H1 (cell line): Measurements from ENCODE around the gene CACNA1D.

Source experiments
- CTCF ChIP-seq, 3 experiments: IDR thresholded peaks; 1 replicate in 2 of 3; 2 replicates in 1 of 3; pipeline versions ENCODE4 v1.5.1 to v1.6.1; 2011; ENCODE audit warnings: low read length in 3 of 3, mild to moderate bottlenecking in 3 of 3, inconsistent platforms in 2 of 3, low read depth in 1 of 3, moderate library complexity in 1 of 3; ENCODE audit not compliant: insufficient read depth in 1 of 3; ENCODE audit errors: control extremely low read depth in 1 of 3
- EZH2 ChIP-seq: fragments of 200-600 bp; sonication (generic); IDR thresholded peaks from 2 replicates; pipeline ENCODE4 v1.7.1; 2012; ENCODE audit warnings: low read depth, mild to moderate bottlenecking, moderate library complexity, low read length, inconsistent platforms; ENCODE audit not compliant: severe bottlenecking
- HDAC6 ChIP-seq: IDR thresholded peaks from one replicate; pipeline ENCODE4 v1.7.1; 2012; ENCODE audit warnings: low read depth, mild to moderate bottlenecking, inconsistent platforms, low read length, moderate library complexity
- JUND ChIP-seq: IDR thresholded peaks from 2 replicates; pipeline ENCODE4 v1.6.1; 2011; ENCODE audit warnings: mild to moderate bottlenecking, improper control_type of control experiment, low read length
- NRF1 ChIP-seq: IDR thresholded peaks from 2 replicates; pipeline ENCODE4 v1.6.1; 2011; ENCODE audit warnings: mild to moderate bottlenecking, low read depth, low read length, improper control_type of control experiment
- POLR2A ChIP-seq, 2 experiments: IDR thresholded peaks; 1 replicate in 1 of 2; 2 replicates in 1 of 2; pipeline ENCODE4 v1.6.1; 2011; ENCODE audit warnings: low read depth in 2 of 2, low read length in 2 of 2, mild to moderate bottlenecking in 2 of 2; ENCODE audit errors: control extremely low read depth in 1 of 2
- RAD21 ChIP-seq, 2 experiments: IDR thresholded peaks in 1 of 2; conservative IDR thresholded peaks in 1 of 2; 2 replicates each; pipeline ENCODE4 v1.6.1; 2011; ENCODE audit warnings: low read depth in 2 of 2, low read length in 2 of 2, improper control_type of control experiment in 1 of 2, inconsistent platforms in 1 of 2, mild to moderate bottlenecking in 1 of 2, moderate library complexity in 1 of 2
- RBBP5 ChIP-seq: IDR thresholded peaks from 2 replicates; pipeline ENCODE4 v1.7.1; 2012; ENCODE audit warnings: low read depth, mild to moderate bottlenecking, inconsistent platforms, low read length, moderate library complexity, borderline replicate concordance
- RFX5 ChIP-seq: IDR thresholded peaks from 2 replicates; pipeline ENCODE4 v1.6.1; 2011; ENCODE audit warnings: low read depth, low read length, improper control_type of control experiment, borderline replicate concordance
- SP1 ChIP-seq: IDR thresholded peaks from 2 replicates; pipeline ENCODE4 v1.6.1; 2011; ENCODE audit warnings: low read depth, low read length
- SRF ChIP-seq: IDR thresholded peaks from 2 replicates; pipeline ENCODE4 v1.6.1; 2011; ENCODE audit warnings: mild to moderate bottlenecking, low read depth, low read length, moderate library complexity
- TAF7 ChIP-seq: optimal IDR thresholded peaks from 2 replicates; pipeline ENCODE3; 2011; ENCODE audit warnings: low read depth, mild to moderate bottlenecking, inconsistent platforms, low read length, moderate library complexity, borderline replicate concordance
- TEAD4 ChIP-seq: IDR thresholded peaks from 2 replicates; pipeline ENCODE4 v1.6.1; 2012; ENCODE audit warnings: low read depth, low read length, inconsistent platforms, mixed read lengths

- TF ChIP-seq NRF1 (no peak), JUND (no peak), CTCF (IDR thresholded peaks at IDR 0.05; ENCODE audit: control extremely low read depth in 1 of 3, insufficient read depth in 1 of 3, low read depth in 1 of 3, low read length in 3 of 3) (no peak), RFX5 (no peak), SP1 (no peak), TAF7 (no peak), HDAC6 (no peak), POLR2A (IDR thresholded peaks at IDR 0.05; ENCODE audit: control extremely low read depth in 1 of 2, low read depth in 2 of 2, low read length in 2 of 2) (no peak), SRF (no peak), RAD21 (IDR thresholded peaks at IDR 0.05 in 1 of 2, conservative IDR thresholded peaks at IDR 0.05 in 1 of 2; ENCODE audit: low read depth in 2 of 2, low read length in 2 of 2) (no peak), EZH2 (no peak), TEAD4 (no peak), RBBP5 (no peak)
Observed at GRCh38 chr3:53484984-53485383, 9.4 kb upstream of the CACNA1D start.
